Duodenal mucosa (tissue), 2 donors: ENCODE data around the gene EDNRA.

ENCODE experiments used
- H3K27ac ChIP-seq: one replicate; pipeline ENCODE4 v1.7.0; 2013; ENCODE audit warnings: low read depth, low read length
- H3K27me3 ChIP-seq, 2 donors: one replicate each; pipeline ENCODE4 v1.7.0; 2013; ENCODE audit warnings: low read length in 2 of 2, control low read depth in 1 of 2; ENCODE audit not compliant: insufficient read depth in 2 of 2, control insufficient read depth in 1 of 2
- H3K36me3 ChIP-seq, 2 donors: one replicate each; pipeline ENCODE4 v1.7.0; 2013; ENCODE audit warnings: low read length in 2 of 2, control low read depth in 1 of 2; ENCODE audit not compliant: insufficient read depth in 2 of 2, control insufficient read depth in 1 of 2
- H3K4me1 ChIP-seq, 2 donors: one replicate each; pipeline ENCODE4 v1.7.0; 2013; ENCODE audit warnings: low read length in 2 of 2, control low read depth in 1 of 2; ENCODE audit not compliant: insufficient read depth in 2 of 2, control insufficient read depth in 1 of 2
- H3K4me3 ChIP-seq, 2 donors: one replicate each; pipeline ENCODE4 v1.7.0; 2013; ENCODE audit warnings: low read length in 2 of 2, low read depth in 1 of 2
- H3K9ac ChIP-seq, 2 donors: one replicate each; pipeline ENCODE4 v1.7.0; 2013; ENCODE audit warnings: low read length in 2 of 2, low read depth in 1 of 2
- H3K9me3 ChIP-seq, 2 donors: one replicate each; pipeline ENCODE4 v1.7.0; 2013; ENCODE audit warnings: low read length in 2 of 2, control low read depth in 1 of 2; ENCODE audit not compliant: control insufficient read depth in 1 of 2

EDNRA gene

DNA sequence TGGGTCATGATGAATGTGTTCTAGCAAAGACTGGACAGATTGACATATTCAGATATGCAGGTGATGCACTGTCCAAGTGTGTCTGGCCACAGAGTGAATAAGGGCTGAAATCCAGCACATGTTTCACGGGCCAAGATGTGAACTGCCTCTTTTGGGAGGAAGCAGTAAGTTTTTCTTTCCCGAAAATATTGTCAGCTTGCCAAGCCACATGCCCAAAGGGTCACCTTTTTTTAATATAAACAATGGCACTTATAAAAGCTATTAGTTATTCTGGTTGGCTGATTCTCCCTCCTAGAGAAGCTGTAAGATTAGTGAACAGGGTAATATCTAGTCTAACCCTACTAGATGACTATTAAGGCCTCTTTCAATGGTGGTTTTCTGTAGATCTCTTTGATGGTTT, 1.5 kb upstream of the EDNRA start:
- H3K9me3 ChIP-seq = no peaks in the 10 kb centered on the region
- no peak overlapping the region for H3K9ac ChIP-seq
- H3K4me3 ChIP-seq = no peak overlapping the region
- no peaks in the 10 kb centered on the region for H3K36me3 ChIP-seq
- peaks cover 0 to 16% of the 10 kb centered on the region in 2 donors for H3K27me3 ChIP-seq
- H3K4me1 ChIP-seq = no peaks in the 10 kb centered on the region
- H3K27ac ChIP-seq = no peak overlapping the region

DNA sequence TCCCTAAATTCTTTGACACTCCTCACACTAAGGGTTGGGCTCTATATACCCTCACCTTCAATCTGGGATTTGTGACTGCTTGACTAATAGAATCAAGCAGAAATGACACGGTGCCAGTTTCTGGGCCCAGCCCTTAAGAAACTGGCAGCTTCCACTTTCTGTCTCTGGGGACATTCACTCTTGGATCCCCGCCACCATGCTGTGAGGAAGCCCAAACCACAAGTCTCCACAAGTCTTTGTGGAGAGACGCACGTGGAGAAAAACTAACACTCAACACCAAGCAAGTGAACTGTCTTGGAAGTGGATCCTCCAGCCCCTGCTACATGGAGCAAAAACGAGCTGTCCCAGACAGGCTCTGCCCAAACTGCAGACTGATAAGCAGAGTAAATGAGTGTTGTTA, 1.1 kb upstream of the EDNRA start:
- no peak overlapping the region for H3K27ac ChIP-seq
- H3K9ac ChIP-seq = no peak overlapping the region
- H3K36me3 ChIP-seq = no peaks in the 10 kb centered on the region
- no peak overlapping the region for H3K4me3 ChIP-seq
- no peaks in the 10 kb centered on the region for H3K9me3 ChIP-seq
- H3K27me3 ChIP-seq = peaks cover 0 to 16% of the 10 kb centered on the region in 2 donors
- no peaks in the 10 kb centered on the region for H3K4me1 ChIP-seq

DNA sequence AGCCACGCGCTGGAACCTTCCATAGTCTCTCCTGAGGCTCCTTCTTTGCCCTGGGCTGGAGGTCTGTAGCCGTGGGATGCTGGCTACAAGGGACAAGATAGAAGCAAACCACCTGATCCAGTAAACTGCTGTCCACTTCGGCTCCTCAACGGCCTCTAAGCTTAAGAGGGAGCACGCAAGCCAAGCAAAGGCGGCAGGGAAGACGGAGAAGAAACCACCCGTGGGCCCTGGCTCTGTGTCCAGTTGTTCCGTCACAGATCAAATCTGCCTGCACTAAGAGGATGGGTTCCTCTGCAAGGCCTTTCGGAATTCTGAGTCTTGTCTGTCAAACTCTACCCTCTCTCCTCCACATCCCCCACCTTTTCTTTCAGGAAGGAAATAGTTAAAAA, 401 bp upstream of the EDNRA start:
- Histone ChIP-seq H3K36me3 (no peaks in the 10 kb centered on the region), H3K27ac (no peak overlapping the region), H3K9ac (no peak overlapping the region), H3K27me3 (peaks cover 0 to 16% of the 10 kb centered on the region in 2 donors), H3K4me1 (no peaks in the 10 kb centered on the region), H3K9me3 (no peaks in the 10 kb centered on the region), H3K4me3 (peak overlapping the region; percentile 18 to 38)

- no peaks in the 10 kb centered on the region for H3K4me1 ChIP-seq
- H3K27ac ChIP-seq = no peak overlapping the region
- H3K9me3 ChIP-seq = no peaks in the 10 kb centered on the region
- H3K36me3 ChIP-seq = no peaks in the 10 kb centered on the region
- H3K9ac ChIP-seq = peak overlapping the region in 1 of 2 donors; percentile 22
- H3K27me3 ChIP-seq = peaks cover 0 to 16% of the 10 kb centered on the region in 2 donors
- peak overlapping the region; percentile 46 to 50 for H3K4me3 ChIP-seq
Measured at GRCh38 chr4:147481577-147482109, 746 bp downstream of the EDNRA start.

- H3K9me3 ChIP-seq = no peaks in the 10 kb centered on the region
- no peak overlapping the region for H3K27ac ChIP-seq
- peak overlapping the region in 1 of 2 donors; percentile 46 for H3K4me3 ChIP-seq
- no peaks in the 10 kb centered on the region for H3K4me1 ChIP-seq
- H3K9ac ChIP-seq = no peak overlapping the region
- no peaks in the 10 kb centered on the region for H3K36me3 ChIP-seq
- H3K27me3 ChIP-seq = peaks cover 0 to 16% of the 10 kb centered on the region in 2 donors
Measured at GRCh38 chr4:147482281-147482680, 1.4 kb downstream of the EDNRA start.

- no peak overlapping the region for H3K27ac ChIP-seq
- H3K9me3 ChIP-seq = no peaks in the 10 kb centered on the region
- no peaks in the 10 kb centered on the region for H3K4me1 ChIP-seq
- peaks cover 0 to 14% of the 10 kb centered on the region in 2 donors for H3K27me3 ChIP-seq
- H3K4me3 ChIP-seq = no peak overlapping the region
- no peaks in the 10 kb centered on the region for H3K36me3 ChIP-seq
- no peak overlapping the region for H3K9ac ChIP-seq
Measured at GRCh38 chr4:147485167-147485566, 4.3 kb downstream of the EDNRA start.

DNA sequence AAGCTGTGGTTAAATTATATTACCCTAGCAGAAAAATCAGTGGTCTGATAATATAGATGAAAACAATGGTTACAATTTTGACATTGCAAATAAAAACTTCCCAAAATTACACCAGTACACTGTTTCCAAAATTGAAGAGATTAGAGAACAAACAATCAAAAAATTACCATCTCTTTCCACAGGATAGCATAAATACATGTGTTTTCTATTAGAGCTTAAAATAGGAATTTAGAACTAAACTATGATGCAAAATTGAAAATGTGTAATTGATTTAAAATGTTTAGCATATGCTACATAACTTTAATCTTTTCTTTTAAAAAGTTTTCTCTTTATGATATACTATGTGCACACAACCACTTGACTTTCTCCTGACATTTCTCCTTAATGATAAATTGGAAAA, 6.7 kb downstream of the EDNRA start:
- H3K4me3 ChIP-seq = no peak overlapping the region
- no peaks in the 10 kb centered on the region for H3K9me3 ChIP-seq
- H3K27ac ChIP-seq = no peak overlapping the region
- H3K9ac ChIP-seq = no peak overlapping the region
- no peaks in the 10 kb centered on the region for H3K4me1 ChIP-seq
- no peaks in the 10 kb centered on the region for H3K27me3 ChIP-seq
- H3K36me3 ChIP-seq = no peaks in the 10 kb centered on the region

GRCh38 chr4:147488556-147488955, 7.7 kb downstream of the EDNRA start:
- H3K27me3 ChIP-seq = no peaks in the 10 kb centered on the region
- H3K36me3 ChIP-seq = no peaks in the 10 kb centered on the region
- H3K4me3 ChIP-seq = no peak overlapping the region
- no peaks in the 10 kb centered on the region for H3K9me3 ChIP-seq
- H3K27ac ChIP-seq = no peak overlapping the region
- no peak overlapping the region for H3K9ac ChIP-seq
- H3K4me1 ChIP-seq = no peaks in the 10 kb centered on the region

DNA sequence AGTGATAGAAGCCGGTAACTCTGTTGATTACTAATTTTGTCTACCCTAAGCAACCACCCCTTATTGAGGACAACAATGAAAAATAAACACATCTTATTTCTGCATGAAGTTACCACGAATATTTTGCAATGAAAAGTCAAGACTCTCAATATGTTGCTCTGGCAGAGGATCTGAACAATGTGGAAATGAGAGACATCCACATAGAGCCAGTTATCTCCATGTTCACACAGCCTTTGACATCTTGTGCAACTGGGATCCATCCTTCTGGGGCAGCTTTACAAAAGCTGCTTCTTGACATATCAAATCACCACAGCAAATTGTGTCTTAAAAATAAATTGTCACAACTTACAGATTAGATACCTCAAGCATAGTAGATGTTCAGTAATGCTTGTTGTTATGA, 10.2 kb downstream of the EDNRA start:
- Histone ChIP-seq H3K27ac (no peak overlapping the region), H3K36me3 (no peaks in the 10 kb centered on the region), H3K4me1 (no peaks in the 10 kb centered on the region), H3K4me3 (no peak overlapping the region), H3K9me3 (no peaks in the 10 kb centered on the region), H3K27me3 (no peaks in the 10 kb centered on the region), H3K9ac (no peak overlapping the region)

GRCh38 chr4:147492306-147492705, 11.4 kb downstream of the EDNRA start:
- H3K27me3 ChIP-seq = no peaks in the 10 kb centered on the region
- no peak overlapping the region for H3K9ac ChIP-seq
- H3K27ac ChIP-seq = no peak overlapping the region
- H3K9me3 ChIP-seq = no peaks in the 10 kb centered on the region
- no peaks in the 10 kb centered on the region for H3K4me1 ChIP-seq
- no peaks in the 10 kb centered on the region for H3K36me3 ChIP-seq
- no peak overlapping the region for H3K4me3 ChIP-seq

DNA sequence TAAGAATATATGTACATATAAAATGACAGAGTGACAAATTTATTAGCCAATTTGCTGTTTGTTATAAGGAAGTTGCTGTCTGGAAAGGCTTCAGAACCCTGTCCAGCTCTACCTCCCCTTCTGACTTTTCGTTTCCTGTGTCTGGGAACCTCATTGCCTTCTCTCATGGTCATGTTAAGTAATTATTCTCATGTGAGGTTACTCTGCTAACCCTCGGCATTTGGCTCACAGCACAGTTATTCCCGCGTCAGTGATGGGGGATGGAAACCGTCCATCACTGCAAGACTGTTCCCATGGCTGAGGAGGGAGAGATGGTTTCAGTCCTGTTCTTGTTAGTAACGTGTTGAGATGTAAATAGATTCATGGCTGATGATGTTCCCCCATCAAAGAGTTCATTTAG, 11.9 kb downstream of the EDNRA start:
- no peak overlapping the region for H3K9ac ChIP-seq
- no peak overlapping the region for H3K4me3 ChIP-seq
- no peaks in the 10 kb centered on the region for H3K27me3 ChIP-seq
- H3K27ac ChIP-seq = no peak overlapping the region
- no peaks in the 10 kb centered on the region for H3K9me3 ChIP-seq
- H3K4me1 ChIP-seq = no peaks in the 10 kb centered on the region
- no peaks in the 10 kb centered on the region for H3K36me3 ChIP-seq
